T-helper 1 cell (primary cell): ENCODE measurements around the gene SHISA6.
"Not testable (repeated sequence)": the region's sequence is repeated elsewhere in the genome, so short reads cannot be mapped to it uniquely, and the experiment has no call there.

Source experiments
- DNase-seq, 5 donors: peaks; one replicate each; pipeline ENCODE4 v3.0.0-alpha.2; 2012 to 2020

Gene SHISA6

DNA sequence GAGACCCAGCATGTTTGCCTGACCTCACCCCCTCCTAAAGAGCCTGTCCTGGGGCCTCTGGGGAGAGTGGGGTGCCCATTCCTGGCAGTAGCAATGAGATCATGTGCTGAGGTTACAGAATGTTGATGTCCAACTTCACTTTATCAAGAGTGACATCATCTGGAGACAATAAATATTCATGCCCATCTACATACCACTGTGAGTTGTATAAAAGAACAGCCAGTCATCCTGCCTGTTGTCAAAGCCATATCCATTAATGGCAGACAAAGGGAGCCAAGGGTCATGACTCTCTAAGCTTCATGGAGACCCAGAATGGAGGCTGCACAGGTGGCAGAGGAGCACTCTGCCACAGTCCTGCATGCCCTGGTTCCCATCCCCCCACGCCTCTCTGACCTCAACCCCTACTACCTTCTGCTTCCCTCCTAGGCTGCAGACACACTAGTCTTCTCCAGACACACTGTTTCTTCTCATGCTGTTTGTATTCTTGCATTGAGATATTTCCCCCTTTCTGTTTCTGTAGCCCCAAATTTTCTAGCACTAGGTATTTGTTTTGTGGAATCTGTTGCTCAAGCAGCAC is 27.1 kb downstream of the SHISA6 start:
- DNase-seq: no peak

DNA sequence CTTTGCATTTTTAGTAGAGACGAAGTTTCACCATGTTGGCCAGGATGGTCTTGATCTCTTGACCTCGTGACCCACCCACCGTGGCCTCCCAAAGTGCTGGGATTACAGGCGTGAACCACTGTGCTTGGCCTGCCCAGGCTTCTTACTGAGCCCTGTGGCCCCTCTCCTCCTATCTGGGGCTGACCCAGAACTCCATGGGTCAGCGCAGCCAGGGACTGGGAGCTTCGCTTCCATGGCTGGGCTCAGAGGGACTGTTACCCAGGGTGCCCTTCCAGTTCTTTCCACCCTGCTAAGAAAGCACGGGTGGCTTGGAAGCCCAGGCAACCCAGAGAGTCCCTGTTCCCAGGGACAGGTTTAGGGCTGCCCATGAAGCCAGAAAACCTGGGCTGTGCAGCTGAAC is 28.2 kb downstream of the SHISA6 start:
- no peak for DNase-seq

DNA sequence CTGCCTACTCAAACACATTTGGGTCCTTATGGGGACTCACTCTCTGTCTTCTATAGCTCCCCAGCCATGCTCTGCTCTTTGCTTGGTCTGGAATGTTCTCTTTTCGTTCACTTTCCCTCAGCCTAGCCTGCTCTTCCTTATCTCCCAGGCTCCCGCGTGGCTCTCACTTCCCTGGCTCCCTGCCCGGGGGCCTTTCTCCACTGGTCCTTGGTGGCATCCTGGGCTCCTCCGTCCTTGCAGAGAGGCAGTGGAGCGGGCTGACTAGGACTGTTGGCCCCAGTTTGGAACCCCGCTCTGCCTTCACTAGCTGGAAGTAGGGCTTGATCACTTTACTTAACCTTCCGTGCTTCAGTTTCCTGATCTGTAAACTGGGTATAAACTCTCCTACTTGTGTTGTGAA is 31.2 kb downstream of the SHISA6 start:
- DNase-seq: no peak

DNA sequence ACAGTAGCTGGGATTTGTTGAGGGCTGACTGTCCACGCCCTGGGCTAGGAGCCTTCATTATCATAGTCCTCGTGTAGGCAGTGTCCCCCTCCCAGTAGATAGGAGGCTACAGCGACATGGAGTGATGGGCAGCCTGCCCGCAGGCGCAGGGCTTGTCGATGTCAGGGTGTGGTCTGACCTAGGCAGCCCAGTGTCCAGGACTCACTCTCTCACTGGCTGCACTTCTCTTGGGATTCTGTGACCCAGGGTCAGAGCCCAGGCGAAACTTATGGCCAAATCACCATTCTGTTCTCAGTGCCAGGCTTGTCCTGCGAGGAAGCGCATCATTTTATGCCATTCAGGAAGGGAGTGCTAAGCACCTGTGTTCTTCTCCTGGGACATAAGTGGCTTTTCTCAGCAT is 32.6 kb downstream of the SHISA6 start:
- DNase-seq: no peak

DNA sequence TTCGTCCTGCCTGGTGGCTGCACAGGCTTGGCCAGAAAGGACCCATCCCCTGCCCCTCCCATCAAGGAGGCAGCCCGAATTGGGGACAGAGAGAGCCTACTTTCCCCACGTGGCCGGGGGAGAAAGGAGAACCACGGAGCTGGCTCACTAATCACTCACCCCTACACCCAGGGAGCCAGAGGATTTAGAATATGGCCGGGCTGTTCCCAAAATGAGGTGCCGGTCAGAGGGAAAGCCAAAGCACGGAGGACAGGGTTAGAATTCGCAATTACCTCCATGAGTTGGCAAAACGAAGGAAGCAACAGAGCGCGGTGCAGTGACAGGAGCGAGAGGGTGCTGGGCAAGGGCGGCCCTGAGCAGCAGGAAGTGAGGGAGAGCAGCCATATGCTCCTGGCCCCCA is 33.1 kb downstream of the SHISA6 start:
- no peak for DNase-seq

DNA sequence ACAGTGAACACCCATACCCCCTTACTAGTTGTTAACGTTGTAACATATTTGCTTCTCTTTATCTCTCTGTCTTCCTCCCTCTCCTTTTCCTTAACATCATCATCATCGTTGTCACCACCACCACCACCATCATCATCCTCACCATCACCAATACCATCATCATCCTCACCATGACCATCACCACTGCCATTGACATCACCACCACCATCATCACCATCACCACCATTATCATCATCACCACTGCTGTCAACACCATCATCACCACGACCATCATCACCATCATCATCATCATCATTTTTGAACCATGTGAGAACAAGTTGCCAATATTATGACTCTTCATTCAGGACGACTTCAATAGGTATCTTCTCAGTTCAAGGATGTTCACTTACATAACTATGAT is 35.5 kb downstream of the SHISA6 start:
- DNase-seq: no peak

DNA sequence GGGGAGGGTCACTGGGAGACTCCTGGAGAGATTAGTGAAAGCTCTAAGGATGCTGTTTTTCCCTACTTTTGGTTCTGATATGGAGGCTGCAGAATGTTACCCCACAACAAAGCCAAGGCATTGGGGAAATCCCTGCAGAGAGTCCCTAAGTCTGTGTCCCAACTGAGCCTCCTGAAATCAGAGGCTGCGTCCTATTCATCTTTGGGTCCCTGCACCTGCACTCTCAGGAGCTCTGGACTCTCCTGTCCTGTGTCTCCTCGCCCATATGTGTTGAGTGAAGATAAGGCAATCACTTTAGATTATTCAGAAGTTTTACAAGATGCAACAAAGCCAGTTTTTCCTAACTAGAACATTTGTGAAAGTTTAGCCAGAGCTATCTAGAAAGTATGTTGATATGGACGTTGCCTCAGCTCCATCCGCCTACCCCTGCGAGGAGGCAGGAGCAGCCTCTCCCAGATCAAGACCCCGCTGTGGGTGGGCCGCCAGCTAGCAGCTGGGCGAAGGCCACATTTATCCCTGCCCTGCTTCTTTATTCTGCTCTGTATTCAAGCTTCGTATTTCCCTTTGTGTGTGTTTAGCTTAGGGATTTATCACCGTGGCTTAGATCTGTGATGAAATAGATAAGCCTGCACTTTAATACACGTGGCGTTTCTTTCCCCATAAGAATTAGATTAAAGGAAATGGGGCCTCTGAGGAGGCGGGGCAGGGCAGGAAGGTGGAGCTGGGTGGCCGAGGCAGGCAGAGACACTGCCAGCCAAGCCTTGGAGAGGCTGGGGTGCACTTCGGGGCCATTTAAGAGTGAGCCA is 37.4 kb downstream of the SHISA6 start:
- DNase-seq: no peak

DNA sequence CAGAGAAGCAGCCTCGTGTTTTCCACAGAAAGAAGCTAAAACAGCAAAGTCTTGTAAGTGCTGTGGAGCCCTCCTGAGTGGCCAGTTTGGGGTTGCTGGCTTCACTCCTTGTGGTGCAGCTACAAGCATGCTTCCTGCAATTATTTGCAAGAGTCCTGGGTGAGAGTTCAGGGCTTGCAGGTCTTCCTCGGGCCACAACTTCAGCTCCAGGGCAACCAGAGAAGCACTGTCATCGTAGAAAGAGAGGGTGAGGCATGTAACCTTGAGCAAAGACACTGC is 37.9 kb downstream of the SHISA6 start:
- DNase-seq: no peak

DNA sequence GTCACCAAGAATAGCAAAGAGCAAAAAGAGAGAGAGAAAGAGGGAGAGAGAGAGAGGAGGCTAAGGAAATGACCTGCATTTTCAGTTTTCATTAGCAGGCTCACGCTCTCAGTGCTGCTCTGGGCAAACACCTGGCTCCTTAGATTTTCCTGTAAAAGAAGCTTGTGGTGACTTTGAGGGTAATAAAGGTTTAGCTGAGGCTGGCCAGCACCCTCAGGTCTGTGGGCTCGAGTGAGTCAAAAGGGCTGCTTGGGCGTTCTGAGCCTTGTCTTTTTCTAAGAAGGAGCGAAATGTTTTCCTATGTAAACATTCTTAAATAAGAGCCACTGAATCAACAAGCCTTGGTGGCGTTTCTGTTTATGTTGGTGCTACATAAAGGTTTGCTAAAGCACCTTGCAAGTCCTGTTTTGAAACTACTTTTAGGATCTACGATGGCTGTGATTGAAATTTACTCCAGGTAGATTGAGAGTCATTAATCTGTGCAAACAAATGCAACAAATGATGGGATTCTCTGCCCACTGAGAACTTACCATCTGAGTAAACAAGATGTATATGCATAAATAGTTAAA is 38.8 kb downstream of the SHISA6 start:
- DNase-seq: no peak

DNA sequence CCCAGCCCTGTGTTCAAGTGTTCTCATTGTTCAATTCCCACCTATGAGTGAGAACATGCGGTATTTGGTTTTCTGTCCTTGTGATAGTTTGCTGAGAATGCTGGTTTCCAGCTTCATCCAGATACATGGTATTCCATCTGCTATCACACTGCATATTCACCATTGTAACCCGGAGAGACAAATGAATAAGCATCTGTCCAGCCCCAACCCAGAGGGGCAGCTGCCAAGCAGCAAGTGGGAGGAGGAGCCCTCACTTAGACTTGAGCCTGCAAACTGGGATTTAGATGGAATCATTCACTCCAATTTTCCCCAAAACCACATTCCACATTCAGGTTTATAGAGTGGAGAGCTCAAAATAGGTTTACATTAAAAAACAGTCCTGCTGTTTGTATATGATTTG is 41.6 kb downstream of the SHISA6 start:
- no peak for DNase-seq

DNA sequence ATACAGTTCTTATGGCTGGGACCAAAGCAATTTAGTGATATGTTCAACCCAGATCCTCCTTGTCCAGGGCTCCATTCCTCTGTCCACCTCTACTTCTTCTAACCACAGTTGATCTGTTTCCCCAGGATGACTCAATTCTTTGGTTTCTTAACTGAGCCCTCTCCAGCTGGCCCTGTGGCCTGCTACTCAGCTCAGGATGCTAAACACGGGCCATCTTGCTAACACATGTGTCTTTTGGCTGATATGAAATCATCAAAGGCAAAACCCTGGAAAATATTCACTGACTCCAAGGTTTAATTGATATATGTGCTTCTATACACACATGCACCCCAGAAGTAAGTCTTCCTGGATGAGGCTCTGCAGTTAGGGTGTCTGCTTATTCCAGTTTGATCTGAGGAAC is 43.8 kb downstream of the SHISA6 start:
- DNase-seq: no peak

DNA sequence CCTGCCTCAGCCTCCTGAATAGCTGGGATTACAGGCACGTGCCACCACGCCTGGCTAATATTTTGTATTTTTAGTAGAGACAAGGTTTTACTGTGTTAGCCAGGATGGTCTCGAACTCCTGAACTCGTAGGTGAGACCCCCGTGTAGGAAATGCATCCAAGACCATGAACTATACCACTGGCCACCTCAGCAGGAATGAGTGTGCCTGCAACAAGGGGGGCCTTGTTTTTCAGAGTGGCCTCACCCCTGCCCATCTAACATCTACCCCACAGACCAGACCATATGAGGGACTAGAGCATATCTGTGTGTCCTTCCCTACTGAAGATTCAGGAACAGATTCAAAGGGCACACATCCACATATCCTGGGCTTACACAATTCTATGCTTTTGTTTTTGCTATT is 44.9 kb downstream of the SHISA6 start:
- DNase-seq: no peak

DNA sequence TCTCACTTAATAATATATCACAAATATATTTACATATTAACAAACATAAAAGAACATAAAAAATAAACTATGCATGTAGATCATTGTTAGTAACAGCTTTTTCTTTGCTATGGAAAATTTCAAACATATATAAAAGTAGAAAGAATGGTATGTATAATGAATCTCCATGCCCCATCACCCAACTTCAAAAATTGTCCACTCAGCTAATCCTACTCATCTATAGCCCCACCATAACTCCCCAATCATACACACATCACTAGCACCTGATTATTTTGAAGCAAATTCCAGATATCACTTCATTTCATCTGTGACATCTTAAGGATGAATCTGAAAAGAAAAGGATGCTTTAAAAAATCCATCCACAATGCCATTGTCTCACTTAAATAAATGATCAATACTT is 46.8 kb downstream of the SHISA6 start:
- DNase-seq: no peak

DNA sequence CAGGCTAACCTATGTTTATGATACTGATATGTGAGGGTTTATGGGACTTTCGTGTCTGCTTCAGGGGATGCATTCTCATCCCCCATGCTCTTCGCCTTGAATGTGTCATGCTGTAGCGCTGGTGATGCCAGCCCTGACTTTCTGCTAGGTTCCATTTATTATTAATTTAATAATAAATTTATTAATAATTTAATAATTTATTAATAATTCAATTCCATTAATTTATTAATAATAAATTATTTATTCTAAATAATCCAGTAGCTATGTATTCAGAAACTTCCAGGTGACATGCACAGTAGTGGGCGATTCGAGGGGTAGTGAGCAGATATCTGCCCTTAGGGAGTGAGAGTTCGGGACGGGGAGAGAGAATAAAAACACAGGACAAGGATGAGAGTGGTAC is 49.8 kb downstream of the SHISA6 start:
- no peak for DNase-seq

DNA sequence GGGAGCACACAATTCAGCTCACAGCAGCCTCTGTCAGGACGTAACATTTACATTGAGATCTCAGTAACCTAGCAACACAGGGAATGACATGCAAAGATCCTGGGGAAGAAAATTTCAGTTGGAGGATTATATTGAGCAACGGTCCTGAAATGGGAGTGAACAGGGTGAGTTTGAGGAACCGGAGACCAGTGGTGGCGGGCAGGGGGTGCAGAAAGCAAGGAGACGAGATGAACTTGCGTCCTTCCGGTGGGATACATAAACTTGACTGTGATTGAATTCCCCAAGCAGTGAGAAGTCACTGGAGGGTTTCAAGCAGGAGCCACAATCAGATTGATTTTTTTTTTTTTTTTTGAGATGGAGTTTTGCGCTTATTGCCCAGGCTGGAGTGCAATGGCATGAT is 51.5 kb downstream of the SHISA6 start:
- DNase-seq: no peak

DNA sequence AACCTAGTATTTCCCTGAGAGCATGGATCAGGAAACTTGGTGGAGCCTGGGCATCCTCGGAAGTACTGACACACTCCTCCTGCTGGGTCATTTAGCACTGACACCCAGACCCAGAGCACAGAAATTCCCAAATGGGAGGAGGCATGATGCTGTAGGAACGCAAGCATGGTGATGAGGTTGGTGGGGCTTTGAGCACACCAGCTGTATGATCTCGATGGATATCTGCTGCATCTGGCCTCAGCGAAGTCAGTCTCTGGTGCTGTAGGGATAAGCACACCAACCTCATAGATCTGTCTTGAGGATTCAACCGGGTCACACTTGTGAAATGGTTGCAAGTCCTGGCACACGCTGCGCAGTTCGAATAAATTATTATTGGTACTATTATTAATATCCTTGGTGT is 52.5 kb downstream of the SHISA6 start:
- no peak for DNase-seq

DNA sequence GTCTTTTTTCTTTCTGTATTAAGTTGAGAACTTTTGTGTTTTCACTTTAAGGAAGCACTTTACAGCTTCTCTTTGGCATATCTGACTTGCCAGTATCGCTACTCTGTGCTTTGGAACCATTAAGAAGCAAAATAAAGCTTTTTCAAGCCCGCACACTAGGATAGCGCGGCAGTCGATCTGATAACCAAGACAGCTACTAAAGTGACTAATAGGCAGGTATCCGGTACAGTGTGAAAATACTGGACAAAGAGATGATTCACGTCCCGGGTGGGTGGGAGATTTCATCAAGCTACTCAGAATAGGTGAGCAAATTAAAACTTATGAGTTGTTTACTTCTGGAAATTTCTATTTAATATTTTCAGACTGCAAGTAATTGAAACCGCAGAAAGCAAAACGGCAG is 53.8 kb downstream of the SHISA6 start:
- DNase-seq: no peak

DNA sequence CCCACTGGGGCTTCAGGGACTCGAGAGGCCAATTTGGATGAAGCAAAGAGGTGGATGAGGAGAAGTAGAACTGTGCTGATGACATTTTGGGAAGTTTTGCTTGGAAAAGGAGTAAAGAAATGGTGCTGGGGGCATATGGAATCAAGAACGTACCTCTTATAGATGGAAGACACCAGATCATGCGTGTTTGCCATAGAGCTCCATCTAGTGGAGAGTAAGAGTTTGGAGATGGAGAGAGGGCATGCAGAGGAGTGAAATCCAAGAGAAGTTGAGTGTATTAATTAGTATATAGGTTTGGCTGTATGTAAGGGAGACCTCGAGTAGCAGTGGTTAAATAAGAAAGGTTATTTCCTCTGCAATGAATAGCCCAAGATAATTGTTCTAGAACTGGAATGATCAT is 56.0 kb downstream of the SHISA6 start:
- no peak for DNase-seq

DNA sequence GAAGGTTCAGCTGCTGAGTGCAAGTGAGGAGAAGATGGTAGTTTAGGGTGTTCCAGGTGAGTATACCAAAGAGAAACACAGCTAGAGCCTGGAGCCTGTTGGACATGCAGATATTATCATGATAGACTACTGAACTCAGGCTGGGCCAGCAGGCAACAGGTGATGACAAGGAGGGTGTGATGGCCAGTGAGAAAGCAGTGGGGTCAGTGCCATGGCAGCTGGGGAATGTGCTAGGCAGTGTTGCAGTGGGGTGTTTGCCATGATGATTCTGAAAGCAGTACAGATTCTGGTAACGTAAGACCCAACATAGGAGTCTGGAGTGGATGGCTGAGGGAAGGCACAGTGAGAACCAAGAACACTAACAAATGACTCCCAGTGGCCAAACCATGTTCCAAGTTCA is 57.4 kb downstream of the SHISA6 start:
- no peak for DNase-seq

DNA sequence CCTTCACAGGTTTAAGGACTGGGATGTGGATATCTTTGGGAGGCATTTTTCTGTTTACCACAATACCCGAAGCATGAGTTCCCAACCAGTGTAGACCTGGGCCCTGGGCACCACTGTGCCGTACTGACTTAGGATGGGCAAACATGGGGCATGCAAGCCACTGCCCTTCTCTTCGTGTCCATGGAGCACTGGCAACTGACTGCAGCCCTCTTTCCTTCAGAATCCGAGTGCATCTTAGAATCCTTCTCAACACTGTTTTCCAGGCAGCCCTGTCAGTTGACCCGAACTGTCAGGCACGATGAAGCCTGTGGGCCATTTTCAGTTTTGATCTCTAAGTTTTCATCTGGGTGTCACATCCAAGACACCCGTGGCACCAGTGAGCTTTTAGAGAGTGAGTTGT is 59.2 kb downstream of the SHISA6 start:
- no peak for DNase-seq

DNA sequence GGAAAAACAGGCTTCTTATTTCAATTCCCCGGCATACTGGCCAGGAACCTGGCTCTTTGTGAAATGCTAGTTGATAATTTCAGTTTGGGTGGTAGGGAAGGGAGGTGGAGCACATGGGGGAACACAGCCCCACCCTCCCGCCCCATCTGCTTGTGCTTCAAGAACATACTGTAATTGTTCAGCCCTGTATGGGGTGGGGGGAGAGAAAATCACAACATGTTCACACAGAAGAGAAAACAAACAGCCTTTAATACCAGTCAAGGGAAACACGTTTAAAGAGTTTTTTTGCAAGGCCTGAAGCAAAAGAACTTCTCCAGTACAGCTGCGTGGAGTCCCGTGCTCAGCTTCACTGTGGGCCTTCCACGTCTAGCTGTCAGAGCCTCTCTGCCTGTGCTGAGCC is 59.7 kb downstream of the SHISA6 start:
- no peak for DNase-seq

DNA sequence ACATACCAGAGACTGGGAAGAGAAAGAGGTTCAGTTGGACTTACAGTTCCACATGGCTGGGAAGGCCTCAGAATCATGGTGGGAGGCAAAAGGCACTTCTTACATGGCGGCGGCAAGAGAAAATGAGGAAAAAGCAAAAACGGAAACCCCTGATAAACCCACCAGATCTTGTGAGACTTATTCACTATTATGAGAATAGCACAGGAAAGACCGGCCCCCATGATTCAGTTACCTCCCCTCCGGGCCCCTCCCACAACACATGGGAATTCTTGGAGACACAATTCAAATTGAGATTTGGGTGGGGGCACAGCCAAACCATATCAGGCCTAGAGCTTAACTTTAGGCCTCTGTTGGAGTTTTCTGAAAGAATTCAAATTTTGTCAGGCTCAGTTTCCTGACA is 60.9 kb downstream of the SHISA6 start:
- not testable (repeated sequence) for DNase-seq

DNA sequence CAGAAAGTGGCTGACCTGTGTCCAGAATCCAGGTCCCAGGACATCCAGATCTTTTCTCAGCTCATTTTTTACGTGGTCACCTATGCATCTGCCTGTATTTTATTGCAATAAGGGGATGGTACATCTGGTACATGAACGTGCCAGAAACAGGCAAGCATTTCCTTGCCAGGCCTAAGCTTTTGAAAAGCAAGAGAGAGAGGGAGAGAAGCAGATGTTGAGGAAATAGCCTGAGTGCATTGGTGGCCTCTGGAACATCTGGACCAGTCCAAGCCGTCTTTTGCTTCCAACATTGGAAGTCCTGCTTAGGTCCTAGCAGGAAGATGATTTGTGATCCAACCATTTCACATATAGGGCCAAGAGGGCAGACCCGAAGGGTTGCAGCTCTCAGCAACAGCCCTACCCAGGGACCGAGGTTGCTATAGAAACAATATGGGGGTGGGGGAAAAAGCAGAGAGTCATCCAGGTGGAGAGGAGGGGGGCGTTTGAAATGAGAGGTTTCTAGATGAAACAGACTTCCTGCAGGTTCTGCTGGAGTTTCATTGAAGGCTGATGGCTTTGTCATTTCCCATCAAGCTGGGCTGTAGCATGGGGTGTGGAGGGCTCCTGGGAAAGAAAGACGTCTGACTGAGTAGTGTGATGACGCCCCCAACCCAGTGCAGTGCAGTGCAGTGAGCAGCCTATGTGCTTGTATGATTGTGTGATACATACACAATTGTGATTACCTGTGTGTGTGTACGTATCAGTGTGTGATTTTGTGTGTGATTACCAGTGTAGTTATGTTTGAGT is 61.6 kb downstream of the SHISA6 start:
- DNase-seq: no peak

DNA sequence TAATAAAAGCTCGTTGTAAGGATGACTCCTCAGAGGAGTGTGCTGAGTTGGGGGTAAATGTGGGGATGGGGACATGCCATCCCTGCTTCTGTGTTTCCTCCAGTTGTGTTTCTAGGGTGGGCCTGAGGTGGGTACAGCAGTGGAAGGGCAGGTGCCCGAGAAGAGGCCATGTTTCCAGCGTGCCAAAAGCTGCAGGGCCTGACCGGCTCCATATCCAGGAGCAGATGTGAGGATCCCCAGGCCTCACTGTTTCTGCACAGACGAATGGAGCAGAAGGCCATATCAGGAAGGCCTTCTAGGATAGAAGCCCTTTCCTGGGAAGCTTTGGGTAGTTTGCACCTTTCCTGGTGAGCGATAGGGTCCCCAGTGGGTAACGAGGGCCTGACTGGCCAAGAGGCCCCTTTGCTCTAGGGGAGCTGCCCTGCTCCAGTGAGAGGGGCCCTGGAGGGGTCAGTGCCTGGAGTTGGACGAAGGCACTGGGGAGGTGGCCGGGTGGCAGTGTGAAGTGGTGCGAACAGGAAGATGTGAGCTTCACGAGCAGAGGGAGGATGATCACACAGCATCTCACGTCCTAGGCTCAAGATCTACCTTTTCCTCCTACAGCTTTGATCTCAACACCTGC is 62.9 kb downstream of the SHISA6 start:
- DNase-seq: no peak
